Measurements from ENCODE around the gene AKAP13. TPM values are rescaled to one million over a fixed set of nuclear protein-coding genes. Genes with fewer than 3 reads are reported as not detected.

AKAP13 gene
- polyA plus RNA-seq, 1 donor from 2014 or later = 10.0 TPM

DNA sequence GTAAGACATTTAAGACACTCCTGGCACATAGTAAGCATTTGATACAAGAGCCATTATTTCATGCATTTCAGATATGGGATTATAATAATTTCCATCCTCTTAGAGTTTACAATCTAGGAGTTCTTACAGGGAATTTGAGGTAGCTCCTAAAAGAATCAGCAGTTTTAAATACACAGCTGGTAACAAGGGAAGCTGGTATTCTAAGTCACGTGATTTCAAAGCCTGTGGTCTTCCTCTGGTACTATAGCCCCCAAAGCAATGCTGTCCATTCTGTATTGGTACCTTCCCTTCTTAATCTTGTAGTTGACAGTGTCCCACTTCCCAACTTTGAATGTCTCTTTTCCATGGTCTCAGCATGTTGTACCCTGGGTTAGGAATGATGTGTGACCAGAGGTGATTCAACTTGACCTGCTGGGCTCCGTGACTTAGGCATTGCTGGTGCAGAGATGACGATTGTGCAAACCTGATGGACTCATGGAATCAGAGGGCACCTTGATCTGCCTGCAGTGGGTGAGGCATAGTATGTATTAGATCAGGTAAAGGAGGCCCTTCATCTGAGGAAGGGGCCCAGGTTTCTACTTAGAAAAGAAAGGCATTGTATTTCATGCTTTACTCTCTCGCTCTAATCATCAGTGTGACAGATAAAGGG is 122.9 kb downstream of the AKAP13 start:
- Histone ChIP-seq H3K4me3 (ENCODE audit: low read length) (no peak overlapping the region), H3K27ac (ENCODE audit: low read length) (no peak overlapping the region), H3K9ac (ENCODE audit: low read length) (no peak overlapping the region), H3K9me2 (ENCODE audit: insufficient read depth, low read length) (no peaks in the 10 kb centered on the region), H3K79me2 (replicated peaks; ENCODE audit: insufficient read depth, low read length) (no peaks in the 10 kb centered on the region), H3K9me3 (ENCODE audit: low read length) (no peaks in the 10 kb centered on the region), H3K36me3 (ENCODE audit: insufficient read depth, low read length) (no peaks in the 10 kb centered on the region), H3F3A (ENCODE audit: insufficient read depth, low read length, poor library complexity, severe bottlenecking) (no peaks in the 10 kb centered on the region), H3K4me2 (ENCODE audit: low read length) (no peak overlapping the region), H2AFZ (ENCODE audit: low read depth, low read length) (no peak overlapping the region), H4K20me1 (ENCODE audit: insufficient read depth) (no peaks in the 10 kb centered on the region), H3K27me3 (ENCODE audit: insufficient read depth, low read depth, low read length) (no peaks in the 10 kb centered on the region)
- TF ChIP-seq RAD21 (conservative IDR thresholded peaks at IDR 0.05) (no peak), EP300 (conservative IDR thresholded peaks at IDR 0.05; ENCODE audit: poor library complexity, severe bottlenecking) (no peak), SMC3 (conservative IDR thresholded peaks at IDR 0.05; ENCODE audit: poor library complexity) (no peak), EZH2 (IDR thresholded peaks at IDR 0.05; ENCODE audit: borderline replicate concordance, insufficient read depth, low read length, poor library complexity, severe bottlenecking) (no peak), CTCF (IDR thresholded peaks at IDR 0.05; ENCODE audit: poor library complexity, severe bottlenecking) (no peak), REST (IDR thresholded peaks at IDR 0.05; ENCODE audit: borderline replicate concordance) (no peak), MXI1 (conservative IDR thresholded peaks at IDR 0.05; ENCODE audit: poor library complexity, severe bottlenecking) (no peak), TAF1 (IDR thresholded peaks at IDR 0.05; ENCODE audit: low read depth) (no peak), POLR2AphosphoS5 (IDR thresholded peaks at IDR 0.05) (no peak)

GRCh38 chr15:85504749-85505676 is 124.6 kb downstream of the AKAP13 start:
- Histone ChIP-seq H3K4me3 (ENCODE audit: low read length) (no peak overlapping the region), H2AFZ (ENCODE audit: low read depth, low read length) (no peak overlapping the region), H3K9ac (ENCODE audit: low read length) (no peak overlapping the region), H3K4me2 (ENCODE audit: low read length) (no peak overlapping the region), H3K36me3 (ENCODE audit: insufficient read depth, low read length) (no peaks in the 10 kb centered on the region), H3K79me2 (replicated peaks; ENCODE audit: insufficient read depth, low read length) (no peaks in the 10 kb centered on the region), H3K27ac (ENCODE audit: low read length) (no peak overlapping the region), H3K9me3 (ENCODE audit: low read length) (no peaks in the 10 kb centered on the region), H3K27me3 (ENCODE audit: insufficient read depth, low read depth, low read length) (no peaks in the 10 kb centered on the region), H4K20me1 (ENCODE audit: insufficient read depth) (no peaks in the 10 kb centered on the region), H3F3A (ENCODE audit: insufficient read depth, low read length, poor library complexity, severe bottlenecking) (no peaks in the 10 kb centered on the region), H3K9me2 (ENCODE audit: insufficient read depth, low read length) (no peaks in the 10 kb centered on the region)
- TF ChIP-seq POLR2AphosphoS5 (IDR thresholded peaks at IDR 0.05) = no peak
- TF ChIP-seq CTCF (IDR thresholded peaks at IDR 0.05; ENCODE audit: poor library complexity, severe bottlenecking) = peak; percentile 71
- no peak for TF ChIP-seq REST (IDR thresholded peaks at IDR 0.05; ENCODE audit: borderline replicate concordance)
- peak; percentile 69 for TF ChIP-seq RAD21 (conservative IDR thresholded peaks at IDR 0.05)
- peak; percentile 79 for TF ChIP-seq SMC3 (conservative IDR thresholded peaks at IDR 0.05; ENCODE audit: poor library complexity)
- TF ChIP-seq EP300 (conservative IDR thresholded peaks at IDR 0.05; ENCODE audit: poor library complexity, severe bottlenecking) = no peak

Data from neural cell (in vitro differentiated cells).